GM18870 (cell line): ENCODE data around the gene STX11.
"Not testable (repeated sequence)": the region's sequence is repeated elsewhere in the genome, so short reads cannot be mapped to it uniquely, and the experiment has no call there.

Source experiments
- ATAC-seq: cut with Tn5 transposase; IDR thresholded peaks from one replicate; pipeline ENCODE4 v1.9.1; 2021; ENCODE audit warnings: moderate library complexity; ENCODE audit not compliant: unreplicated experiment

The STX11 gene

GRCh38 chr6:144171406-144171805 lies 21.1 kb downstream of the STX11 start:
- ATAC-seq, result no peak

DNA sequence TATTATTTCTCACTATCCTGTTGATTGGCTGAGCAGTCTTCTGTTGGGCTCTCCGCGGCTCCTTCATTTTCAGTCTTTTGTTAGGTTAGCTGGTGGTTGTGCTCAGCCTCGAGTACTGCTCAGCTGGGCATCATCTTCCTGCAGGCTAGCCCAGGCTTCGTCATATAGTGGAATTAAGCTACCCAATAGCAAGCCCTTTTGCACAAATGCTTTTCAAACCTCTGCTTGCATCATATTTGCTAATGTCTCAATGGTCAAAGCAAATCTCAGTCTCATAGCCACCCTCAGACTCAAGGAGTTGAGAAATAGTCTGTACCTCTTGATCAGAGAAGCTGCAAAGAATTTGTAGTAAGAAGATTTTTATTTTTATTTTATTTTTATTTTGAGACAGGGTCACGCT lies 23.7 kb downstream of the STX11 start:
- no peak for ATAC-seq

GRCh38 chr6:144176043-144176442 lies 25.7 kb downstream of the STX11 start:
- no peak for ATAC-seq

GRCh38 chr6:144177726-144178125 lies 27.4 kb downstream of the STX11 start:
- no peak for ATAC-seq

- no peak for ATAC-seq
These were observed 28.0 kb downstream of the STX11 start for GRCh38 chr6:144178323-144178722.

- no peak for ATAC-seq
These were observed 28.9 kb downstream of the STX11 start for GRCh38 chr6:144179237-144179636.

GRCh38 chr6:144179828-144180227 lies 29.5 kb downstream of the STX11 start:
- ATAC-seq, result no peak

GRCh38 chr6:144180354-144180753 lies 30.0 kb downstream of the STX11 start:
- not testable (repeated sequence) for ATAC-seq

GRCh38 chr6:144181639-144182038 lies 31.3 kb downstream of the STX11 start:
- no peak for ATAC-seq

GRCh38 chr6:144184186-144184585 lies 33.9 kb downstream of the STX11 start:
- not testable (repeated sequence) for ATAC-seq

DNA sequence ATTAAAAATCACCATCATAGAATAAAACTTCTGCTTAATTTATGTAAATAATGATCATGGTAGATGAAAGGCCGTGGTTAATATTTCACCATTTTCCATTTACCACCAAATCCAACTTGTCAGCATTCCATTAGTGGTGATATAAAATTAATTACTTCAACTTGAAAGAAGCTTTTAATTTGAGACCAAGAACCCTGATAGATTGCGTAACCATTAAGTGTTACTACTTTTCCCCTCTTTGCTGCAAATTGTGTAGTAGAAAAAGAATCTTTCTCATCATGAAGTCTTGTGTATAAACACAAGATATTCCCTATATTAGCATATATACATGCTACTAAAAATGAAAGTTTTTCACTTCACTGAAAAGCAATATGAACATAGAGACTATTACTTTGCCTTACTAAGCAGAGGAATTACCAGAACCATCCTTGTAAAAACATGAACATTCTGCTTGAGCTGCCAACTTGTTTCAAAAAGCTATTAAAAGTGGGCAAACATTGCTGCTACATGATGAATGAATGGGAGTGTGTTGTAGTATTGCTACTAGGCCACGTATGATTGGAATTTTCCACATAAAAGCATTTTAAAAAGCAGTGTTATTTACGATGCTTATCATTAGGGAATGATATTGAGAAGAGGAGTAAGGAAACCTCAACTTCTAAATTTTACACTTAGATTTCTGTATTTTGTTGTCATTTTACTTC lies 35.0 kb downstream of the STX11 start:
- ATAC-seq, result no peak

DNA sequence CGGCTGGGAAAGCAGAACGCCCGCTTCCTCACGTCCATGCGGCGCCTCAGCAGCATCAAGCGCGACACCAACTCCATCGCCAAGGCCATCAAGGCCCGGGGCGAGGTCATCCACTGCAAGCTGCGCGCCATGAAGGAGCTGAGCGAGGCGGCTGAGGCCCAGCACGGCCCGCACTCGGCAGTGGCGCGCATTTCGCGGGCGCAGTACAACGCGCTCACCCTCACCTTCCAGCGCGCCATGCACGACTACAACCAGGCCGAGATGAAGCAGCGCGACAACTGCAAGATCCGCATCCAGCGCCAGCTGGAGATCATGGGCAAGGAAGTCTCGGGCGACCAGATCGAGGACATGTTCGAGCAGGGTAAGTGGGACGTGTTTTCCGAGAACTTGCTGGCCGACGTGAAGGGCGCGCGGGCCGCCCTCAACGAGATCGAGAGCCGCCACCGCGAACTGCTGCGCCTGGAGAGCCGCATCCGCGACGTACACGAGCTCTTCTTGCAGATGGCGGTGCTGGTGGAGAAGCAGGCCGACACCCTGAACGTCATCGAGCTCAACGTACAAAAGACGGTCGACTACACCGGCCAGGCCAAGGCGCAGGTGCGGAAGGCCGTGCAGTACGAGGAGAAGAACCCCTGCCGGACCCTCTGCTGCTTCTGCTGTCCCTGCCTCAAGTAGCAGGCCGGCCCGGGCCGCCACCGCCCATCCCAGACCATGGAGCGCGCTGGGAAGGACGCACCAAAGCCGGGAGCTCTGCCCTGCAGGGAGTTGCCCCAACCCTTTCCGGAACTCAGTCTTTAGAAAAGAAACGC lies 36.7 kb downstream of the STX11 start:
- ATAC-seq, result no peak

DNA sequence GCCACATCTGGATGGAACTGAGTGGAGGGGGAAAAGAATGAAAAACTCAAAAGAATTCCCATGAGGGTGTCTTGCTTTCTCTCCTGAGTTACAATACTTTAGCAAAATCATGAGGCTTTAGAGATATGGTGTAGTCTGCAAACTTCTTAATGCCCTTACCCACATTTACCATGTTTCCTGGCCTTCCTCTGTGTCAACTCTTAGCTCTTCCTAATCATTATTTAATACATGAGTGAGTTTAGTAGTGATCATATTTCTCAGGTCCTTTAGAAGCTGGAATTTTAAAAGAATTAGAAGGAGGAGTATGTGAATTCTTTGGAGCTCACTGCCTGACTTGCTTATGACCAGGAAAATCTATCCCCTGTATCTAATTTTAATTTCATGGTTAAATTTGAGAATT lies 39.0 kb downstream of the STX11 start:
- no peak for ATAC-seq

GRCh38 chr6:144190080-144190479 lies 39.8 kb downstream of the STX11 start:
- no peak for ATAC-seq

GRCh38 chr6:144190593-144190992 lies 40.3 kb downstream of the STX11 start:
- ATAC-seq, result no peak

DNA sequence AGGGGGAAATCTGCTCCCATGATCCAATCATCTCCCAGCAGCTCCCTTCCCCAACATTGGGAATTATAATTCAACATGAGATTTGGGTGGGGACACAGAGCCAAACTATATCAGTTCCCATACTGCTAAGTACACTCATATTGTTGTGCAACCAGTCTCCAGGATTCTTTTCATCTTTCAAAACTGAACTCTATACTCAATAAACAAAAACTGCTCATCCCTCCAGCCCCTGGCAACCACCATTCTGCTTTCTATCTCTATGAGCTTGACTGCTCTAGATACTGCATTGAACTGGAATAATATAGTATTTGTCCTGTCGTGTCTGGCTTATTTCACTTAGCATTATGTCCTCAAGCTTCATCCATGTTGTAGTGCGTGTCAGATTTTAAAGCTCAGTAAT lies 42.9 kb downstream of the STX11 start:
- ATAC-seq, result no peak

- ATAC-seq, result no peak
These were observed 44.0 kb downstream of the STX11 start for GRCh38 chr6:144194293-144194810.

- ATAC-seq, result no peak
These were observed 45.5 kb downstream of the STX11 start for GRCh38 chr6:144195671-144196270.

- no peak for ATAC-seq
These were observed 47.6 kb downstream of the STX11 start for GRCh38 chr6:144197919-144198318.

GRCh38 chr6:144202879-144203468 lies 52.7 kb downstream of the STX11 start:
- ATAC-seq, result no peak

- no peak for ATAC-seq
These were observed 60.8 kb downstream of the STX11 start for GRCh38 chr6:144211160-144211559.
